Hematopoietic multipotent progenitor cell treated with erythropoietin and hydrocortisone succinate and interleukin-3 and kit ligand, for 8 days (in vitro differentiated cells): ENCODE results near the gene PI4KA.
"Not testable (repeated sequence)": the region's sequence is repeated elsewhere in the genome, so short reads cannot be mapped to it uniquely, and the experiment has no call there.

Source experiments
- DNase-seq: peaks from one replicate; pipeline ENCODE4 v3.0.0-alpha.2; 2015

PI4KA gene

DNA sequence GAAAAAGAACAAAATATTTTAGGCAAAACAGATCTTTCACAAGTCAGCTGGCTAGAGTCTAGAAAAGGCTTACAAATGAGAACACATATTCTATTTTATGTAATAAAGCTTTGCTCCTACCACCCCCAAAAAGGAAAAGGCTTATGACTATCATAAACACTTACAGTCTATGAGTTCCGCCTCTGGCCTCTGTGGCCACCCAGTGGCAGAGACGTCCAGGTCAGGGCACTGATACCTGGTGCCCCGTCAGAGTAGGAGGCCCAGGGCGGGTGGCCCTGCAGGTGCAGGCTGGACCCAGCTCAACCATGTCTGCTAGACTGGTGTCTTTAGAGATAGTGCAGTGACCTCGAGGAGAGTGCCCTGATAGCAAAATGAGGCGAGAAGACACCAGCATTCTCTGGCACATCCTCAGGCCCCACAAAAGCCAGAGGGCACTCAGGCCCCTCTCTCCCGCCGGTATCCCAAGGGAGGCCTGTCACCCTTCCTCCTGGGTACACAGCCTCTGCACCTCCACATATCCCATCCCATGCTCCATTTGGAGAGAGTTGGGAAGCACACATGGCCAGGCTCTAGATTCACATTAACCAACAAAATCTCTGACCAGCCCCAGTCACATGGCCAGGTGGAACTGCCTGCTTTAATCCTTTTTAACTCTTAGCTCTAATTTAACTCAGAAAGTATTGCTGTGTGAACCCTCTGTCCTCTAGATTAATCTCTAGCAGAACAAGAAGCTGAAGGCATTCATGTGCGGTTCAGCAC, 112.0 kb downstream of the PI4KA start:
- no peak for DNase-seq

DNA sequence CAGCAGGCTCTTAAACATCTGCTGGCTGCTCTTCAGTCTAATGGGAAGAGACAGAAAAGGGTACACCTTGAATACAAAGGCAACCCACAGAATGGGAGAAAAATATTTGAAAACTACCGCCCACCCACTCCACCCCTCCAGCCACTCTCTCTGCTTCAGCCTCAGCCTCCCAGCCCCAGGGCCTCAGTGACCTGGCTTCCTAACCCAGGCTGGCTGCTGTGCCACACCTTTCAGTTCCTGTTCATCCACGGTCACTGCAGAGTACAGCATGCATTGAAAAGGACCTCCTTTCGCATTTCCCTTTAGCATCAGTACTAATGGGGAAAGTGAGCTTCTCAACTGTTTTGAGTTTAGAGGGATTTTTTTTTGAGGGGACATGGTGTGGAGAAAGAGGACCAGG, 113.5 kb downstream of the PI4KA start:
- DNase-seq, result no peak

DNA sequence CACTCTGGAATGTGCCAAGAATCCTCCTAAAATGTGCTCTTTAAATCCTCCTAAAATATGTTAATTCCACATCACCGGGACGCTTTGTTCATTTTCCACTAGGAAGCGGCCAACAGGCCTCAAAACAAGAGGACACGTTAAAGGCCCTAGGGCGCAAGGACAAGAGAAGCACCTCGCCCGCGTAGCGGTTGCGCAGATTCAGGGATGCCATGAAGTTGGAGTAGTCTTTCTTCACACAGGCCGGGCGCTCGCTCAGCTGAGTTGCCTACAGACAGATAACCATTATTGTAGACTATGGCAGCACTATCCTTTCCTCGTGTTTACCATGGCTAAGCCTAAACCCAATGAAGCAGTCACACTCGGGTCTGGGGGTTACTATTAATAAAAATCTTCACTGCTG, 114.2 kb downstream of the PI4KA start:
- no peak for DNase-seq

DNA sequence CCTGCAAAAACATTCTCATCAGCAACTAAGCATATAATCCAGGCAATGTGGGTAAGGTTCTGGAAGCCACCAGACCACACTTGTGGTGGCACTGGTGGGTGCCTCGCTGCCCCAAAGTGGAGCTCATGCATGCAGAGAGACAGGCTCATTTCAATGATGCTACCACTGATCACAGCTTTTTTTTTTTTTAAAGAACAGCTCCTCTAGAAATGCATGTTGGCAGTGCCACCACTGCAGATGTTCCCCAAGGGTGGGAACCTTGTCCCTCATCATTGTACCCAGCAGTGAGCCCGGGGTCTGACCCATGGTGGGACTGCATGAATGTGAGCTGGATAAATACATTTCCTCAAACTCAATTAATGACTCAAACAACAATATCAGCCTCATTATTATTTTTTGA, 115.8 kb downstream of the PI4KA start:
- no peak for DNase-seq

DNA sequence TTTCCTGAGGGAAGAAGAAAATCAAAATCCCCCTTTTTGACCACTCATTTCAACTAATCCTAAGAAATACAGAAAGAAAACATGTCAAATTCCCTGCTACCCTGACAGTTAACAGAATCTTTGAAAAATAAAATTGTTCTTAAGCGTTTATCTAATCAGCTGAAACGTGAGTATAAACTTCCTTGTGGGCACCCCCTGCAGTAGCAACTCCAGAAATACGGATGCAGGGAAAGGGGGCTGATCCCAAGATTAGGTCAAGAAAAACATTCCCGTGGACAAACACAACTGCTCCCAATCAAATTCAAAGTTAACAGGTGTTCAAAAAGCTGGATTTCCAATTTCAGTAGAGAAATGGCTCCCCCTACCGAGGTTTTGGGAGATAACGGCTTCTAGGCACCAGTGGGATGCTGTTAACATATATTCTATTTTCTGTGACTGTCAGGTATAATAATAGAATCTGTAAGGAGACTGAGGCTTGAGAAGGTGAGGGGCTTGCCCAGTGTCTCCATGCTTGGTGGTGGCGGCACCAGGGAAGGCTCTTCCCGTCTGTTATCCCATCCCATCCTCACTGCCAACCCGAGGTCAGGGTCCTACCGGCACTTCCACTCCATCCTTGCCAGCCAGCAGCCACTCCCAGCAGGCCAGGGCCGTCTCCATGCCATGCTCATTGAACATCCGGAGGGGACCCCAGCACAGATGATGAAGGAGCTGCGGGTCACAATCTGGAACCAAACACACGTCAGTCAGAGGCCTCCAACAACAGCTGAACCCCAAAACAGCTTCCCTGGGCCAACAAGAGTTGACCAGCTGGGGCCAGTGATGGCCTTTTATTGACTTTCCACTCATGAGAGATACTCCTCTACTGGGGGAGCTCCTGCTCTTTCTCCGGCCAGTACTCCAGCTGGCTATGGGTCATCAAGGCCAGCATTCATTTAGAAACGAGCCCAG, 116.7 kb downstream of the PI4KA start:
- DNase-seq, result peak; percentile 51

DNA sequence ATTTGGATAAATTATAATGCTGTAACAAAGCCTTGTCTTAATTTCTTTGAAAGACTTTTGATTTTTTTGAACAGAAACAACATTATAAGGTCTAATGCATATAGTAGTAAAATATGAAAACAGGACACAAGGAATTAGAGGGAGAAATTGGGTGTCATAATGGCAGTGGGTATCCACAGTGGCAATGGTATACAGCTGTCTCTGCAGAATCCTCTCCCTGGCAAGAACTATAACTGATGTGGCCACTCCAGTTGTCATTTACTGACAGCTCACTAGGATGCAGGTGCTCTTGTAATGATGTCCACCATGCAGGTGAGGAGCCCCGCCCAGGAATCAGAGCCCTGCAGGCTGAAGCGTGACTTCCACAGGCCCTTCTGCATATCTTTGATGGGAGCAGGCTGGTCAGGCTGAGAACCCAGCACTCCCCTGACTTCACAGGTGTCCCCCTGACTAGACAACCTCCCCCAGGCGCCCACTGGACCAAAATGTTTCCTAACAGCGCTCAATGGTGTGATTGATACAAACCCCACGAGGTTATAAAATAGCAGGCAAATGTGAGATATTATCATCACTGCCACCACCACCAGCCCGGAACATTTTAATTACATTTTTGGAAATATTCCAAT, 117.5 kb downstream of the PI4KA start:
- DNase-seq, result no peak

DNA sequence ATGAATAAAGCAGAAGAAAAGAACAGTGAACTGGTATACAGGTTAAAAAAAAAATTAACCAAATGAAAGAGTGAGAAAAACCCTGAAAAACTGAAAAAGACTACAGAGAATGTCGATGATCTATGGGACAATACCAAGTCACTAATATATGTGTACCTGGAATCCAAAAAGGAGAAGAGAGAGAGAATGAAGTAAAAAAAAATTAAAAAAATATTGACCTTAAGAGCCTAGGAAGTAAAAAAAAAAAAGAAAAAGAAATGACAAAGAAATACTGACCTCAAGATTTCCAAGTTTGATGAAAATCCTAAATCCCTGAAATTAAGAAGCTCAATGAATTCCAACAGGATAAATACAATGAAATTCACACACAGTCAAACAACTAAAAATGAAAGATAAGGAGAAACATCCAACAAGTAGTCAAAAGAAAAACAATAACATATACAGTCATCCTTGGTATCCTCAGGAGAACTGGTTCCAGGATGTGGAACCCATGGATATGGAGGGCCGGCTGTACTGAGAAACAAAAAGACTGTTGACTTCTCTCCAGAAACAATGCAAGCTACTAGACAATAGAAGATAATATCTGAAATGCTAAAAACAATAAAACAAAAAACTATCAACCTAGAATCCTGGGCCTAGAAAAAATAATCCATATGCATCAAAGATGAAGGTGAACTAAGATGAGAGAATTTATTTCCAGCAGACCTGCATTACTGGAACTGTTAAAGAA, 118.2 kb downstream of the PI4KA start:
- DNase-seq, result no peak

DNA sequence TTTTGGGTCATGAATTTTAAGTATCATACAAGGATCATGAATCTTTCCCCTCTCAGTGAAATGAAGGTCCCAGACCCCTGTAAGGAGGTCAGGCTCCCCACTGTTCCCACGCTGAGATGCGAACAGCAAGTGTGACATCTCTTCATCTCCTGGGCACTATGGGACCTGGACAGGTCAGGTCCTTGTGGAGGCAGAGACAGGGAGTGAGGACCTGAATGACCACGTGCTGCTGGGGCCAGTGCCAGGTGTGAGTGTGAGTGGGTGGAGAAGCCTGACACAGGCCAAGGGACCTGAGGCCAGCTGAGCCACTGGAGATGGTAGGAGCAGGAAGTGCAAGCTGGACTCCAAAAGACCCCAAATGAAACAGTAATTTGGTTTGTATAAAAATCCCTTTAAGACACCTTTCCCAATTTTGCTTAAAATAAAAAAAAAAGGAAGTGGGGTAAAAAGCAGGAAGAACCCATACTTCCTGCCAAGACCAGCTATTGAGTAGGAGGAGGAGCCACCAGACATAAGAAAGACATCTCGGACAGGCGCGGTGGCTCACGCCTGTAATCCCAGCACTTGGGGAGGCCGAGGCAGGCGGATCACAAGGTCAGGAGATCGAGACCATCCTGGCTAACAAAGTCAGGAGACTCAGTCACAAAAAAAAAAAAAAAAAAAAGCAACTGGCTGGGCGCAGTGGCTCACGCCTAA, 120.1 kb downstream of the PI4KA start:
- DNase-seq, result no peak

DNA sequence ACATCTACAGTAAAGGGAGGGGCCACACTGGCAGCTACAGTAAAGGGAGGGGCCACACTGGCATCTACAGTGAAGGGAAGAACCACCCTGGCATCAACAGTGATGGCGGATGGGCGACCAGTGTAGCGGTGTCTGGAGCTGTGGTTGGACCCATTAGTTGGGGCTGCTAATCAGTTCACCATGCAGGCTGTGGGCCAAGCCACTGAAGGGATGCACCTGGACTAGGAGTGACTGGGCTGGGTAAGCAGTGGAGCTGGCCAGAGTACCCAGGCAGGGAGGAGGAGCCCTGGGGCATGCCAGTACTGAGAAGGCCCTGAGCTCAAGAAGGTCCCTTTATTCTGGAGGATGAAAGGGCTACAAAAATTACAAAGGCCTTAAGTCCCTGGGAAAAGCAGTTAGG, 121.7 kb downstream of the PI4KA start:
- not testable (repeated sequence) for DNase-seq

DNA sequence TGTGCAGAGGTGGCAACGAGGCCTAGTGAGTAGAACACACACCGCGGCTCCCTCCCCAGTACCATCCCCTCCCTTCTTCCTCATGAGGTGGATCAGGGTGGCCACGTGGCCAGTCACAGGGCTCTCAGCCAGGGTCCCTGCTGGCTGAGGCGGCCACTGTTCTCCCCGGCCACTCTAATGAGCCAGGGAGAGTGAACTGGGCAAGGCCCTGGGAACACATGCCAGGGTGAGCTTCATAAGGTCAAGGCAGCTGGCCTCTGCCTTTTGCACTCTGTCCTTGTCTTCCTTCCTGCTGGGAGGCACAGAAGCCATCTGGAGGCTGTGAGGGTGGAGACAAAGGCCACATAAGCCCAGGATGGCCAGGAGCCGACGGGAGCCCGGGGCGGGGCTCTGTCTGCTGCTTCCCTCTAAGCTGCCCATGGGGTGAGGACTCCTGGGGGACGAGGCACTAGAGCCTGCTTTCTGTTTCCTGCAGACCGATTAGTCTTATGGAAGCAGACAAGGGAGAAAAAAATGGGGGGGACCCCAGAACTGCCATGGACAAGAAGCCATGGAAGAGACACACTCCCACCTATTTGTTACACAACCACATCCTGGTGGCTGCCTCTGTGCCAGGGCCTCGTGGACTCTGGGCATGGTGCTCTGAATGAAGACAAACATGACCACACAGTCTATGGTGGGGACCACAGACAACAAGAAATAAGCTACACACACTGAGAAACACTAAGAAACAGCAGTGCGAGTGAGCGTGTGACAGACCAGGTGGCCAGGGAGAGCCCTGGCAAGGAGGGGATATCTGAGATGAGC, 123.1 kb downstream of the PI4KA start:
- not testable (repeated sequence) for DNase-seq

DNA sequence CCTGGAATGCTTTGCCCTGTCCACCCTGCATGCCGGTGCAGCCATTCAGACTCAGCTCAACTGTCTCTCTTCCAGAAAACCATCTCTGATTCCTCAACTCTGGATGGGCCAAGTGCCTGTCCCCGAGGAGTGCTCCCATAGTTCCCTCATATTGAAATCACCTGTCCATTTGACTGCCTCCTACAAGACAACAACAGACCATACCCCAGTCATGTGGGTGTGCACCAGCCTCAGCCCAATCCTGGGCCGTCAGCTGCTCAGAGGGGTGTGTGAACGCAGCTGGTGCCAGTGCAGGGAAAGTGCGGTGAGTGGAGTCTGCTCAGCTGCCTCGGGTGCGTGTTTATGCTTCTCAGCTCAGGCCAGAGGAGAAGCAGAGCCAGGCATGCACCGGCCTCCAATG, 126.2 kb downstream of the PI4KA start:
- DNase-seq, result not testable (repeated sequence)

DNA sequence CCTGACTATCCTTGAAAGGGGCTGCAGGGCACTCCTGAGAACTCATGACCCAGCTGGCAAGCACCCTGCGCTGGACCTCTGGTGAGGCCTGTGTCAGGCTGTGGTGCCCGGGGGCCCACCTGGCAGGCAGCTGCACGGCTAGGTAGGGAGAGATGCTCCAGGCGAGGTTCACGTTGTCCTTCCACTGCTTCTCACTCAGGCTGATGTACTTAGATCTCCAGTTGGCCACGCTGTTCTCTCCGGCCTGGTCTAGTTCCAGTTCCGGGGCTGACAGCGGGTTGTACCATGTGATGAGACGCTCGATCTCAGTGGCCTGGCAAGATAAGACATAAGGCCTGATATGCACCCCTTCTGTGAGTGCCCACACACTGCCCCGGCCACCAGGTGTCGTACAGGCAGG, 129.4 kb downstream of the PI4KA start:
- DNase-seq, result no peak

DNA sequence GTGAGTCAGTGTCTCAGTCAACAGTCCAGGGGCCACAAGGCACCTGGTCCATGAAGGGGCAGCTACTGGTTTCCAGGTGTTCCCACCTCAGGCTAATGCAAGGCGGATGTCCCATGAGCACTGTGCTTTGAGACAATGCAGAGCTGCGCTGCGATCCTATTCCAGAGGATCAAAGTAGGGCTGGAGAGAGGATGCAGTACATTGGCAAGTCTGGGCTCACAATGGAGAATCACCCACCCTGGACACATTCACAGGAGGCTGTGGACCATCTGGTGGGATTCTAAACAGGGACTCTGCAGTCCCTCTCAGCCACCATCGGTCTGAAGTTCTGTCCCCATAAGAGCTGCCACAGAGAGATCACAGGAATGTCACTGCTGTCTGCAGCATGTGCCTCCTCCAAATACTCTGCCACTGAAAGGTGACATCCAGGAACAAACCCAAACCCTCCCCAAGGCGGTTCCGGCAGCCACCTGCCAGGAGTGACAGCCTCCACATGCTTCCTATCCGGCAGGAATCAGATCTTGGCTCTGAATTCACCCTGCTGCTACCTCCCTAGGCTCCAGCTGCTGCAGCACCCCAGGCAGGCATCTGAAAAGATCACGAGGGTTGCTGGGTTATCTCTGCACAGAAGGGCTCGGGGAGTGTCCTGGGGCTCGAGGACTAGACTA, 130.0 kb downstream of the PI4KA start:
- DNase-seq, result no peak

DNA sequence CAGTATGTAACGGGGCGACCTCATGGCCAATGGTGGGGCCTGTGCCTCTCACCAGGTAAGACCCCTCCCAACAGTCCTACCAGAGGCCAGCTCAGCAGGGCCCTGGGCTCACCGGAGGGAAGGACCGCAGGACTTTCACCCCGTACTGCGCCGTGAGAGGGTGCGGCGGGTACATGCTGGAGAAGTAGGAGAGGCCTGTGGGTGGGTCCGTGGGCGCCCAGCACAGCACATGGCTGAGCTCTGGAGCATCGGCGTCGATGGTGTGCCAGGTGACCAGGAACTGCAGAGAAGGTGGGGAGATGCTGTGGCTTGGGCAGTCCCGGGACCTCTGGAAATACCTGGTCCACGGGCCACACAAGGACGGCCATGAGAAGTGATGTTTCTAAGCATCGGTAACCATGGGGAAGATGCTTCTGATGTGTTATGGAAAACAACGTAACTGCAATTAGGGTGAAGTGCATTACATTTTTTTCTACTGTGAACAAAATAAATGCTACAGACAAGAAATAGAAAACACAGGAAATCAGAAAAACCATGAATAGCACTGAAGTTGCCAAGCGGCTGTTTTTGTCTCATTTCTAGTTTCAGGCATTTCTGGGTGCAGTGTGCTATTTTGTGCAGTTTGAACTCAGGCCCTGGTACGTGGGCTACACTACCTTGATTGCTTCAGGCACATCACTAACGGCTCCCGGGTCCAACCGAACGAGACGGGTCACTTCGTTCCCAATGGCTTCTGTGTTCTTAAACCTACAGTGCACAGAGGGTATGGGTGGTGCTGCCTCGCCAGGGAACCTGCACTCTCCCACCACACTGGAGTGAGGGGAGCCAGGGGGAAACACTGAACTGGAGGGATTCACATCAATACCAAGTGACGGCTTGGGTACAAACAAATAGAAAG, 131.2 kb downstream of the PI4KA start:
- no peak for DNase-seq

DNA sequence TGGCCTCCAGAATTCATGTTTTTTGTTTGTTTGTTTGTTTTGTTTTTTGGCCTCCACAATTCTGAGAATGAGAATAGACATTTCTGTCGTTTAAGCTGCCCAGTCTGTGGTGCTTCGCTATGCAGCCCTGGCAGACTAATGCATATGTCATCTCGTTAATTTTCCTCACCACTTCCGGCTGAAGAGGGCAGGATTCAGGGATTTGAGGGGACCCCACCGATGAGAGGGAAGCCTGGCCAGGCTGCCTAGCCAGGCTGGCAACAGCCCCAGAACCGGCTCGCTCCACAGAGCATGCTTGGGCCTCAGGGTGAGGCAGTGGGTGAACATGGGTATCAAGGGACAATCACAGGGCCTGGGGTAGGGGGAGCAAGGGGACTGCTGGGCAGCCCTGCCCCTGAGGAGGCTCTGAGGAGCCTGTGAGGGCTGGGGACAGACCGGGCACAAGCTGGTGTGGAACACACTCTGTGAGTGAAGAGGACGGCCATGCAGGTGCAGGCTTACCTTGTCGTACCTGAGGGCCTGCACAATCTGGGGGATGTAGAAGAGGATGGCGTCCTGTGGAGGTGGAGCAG, 132.5 kb downstream of the PI4KA start:
- no peak for DNase-seq

DNA sequence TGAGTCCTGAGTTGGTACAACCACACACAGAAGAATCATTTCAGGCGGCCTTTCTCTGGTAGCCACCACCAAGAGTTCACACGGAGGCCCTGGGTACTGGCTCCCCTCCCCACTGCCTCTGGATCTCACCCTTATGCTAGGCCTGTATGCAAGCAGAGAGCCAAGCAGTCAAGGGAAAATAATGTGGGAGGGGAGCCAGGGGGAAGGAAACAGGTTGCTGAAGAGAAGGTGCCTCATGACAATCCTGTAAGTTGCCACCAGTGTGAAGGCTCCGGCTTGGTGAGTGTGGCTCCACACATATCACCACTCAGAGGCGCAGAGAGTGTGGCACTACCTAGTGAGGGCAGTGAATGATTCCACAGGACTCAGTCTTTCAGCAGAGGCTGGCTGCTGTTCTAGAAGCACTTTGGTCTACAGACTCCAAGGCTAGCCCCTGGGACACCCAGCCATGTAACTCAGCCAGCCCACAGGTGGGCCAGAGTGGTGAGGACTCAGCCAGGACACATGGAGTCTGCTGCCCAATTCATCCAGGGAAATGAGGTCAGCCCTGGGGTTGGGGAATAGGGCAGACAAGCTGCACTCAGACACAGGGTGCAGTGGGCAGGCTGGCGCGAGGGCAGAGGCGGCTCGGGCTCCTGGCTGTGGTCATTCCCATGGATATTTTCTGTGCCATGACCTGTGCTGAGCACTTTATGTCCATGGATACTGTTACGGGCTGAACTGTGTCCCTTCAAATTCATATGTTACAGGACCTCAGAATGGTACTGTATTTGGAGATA, 133.7 kb downstream of the PI4KA start:
- DNase-seq, result no peak

DNA sequence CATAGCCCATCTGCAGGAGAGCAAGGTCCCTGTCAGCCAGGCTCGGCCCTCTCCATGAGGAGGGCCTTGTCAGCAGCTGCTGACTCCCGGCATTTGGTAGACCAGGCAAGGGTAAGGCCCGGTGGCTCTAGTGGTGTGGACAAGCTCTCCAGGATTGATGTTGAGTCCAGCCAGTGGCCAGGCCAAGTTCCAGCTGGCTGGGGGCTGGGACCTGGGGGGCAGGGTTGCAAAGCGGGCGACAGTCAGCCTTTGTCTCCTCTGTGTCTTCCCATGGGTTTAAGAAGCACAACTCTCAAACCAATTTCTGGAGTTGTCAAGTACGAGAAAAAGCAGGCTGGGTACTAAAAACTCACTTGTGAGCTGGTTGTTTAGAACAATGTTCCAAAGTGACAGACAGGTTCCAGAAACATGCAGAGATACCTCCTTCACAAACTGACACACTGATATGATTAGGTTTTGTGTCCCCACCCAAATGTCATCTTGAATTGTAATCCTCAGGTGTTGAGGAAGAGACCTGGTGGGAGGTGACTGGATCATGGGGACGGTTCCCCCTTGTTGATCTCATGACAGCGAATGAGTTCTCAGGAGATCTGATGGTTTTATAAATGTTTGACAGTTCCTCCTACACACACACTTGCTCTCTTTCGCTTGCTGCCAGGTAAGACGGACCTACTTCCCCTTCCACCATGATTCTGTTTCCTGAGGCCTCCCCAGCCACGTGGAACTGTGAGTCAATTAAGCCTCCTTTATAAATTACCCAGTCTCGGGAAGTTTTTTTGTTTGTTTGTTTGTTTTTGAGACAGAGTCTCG, 137.0 kb downstream of the PI4KA start:
- DNase-seq, result no peak
